T-helper 9 cell (primary cell): ENCODE data around the gene FITM1.

ENCODE experiments used
- DNase-seq: peaks from one replicate; pipeline ENCODE4 v3.0.0-alpha.2; 2020

Gene FITM1

GRCh38 chr14:24122416-24122815 is 8.0 kb upstream of the FITM1 start:
- DNase-seq, result no peak

- no peak for DNase-seq
These were observed 7.6 kb upstream of the FITM1 start for GRCh38 chr14:24122898-24123297.

- no peak for DNase-seq
These were observed 6.7 kb upstream of the FITM1 start for GRCh38 chr14:24123424-24124417.

- DNase-seq, result no peak
These were observed 3.5 kb upstream of the FITM1 start for GRCh38 chr14:24126939-24127338.

GRCh38 chr14:24127673-24128072 is 2.8 kb upstream of the FITM1 start:
- no peak for DNase-seq

GRCh38 chr14:24129410-24129998 is 955 bp upstream of the FITM1 start:
- DNase-seq, result no peak

- no peak for DNase-seq
These were observed 474 bp downstream of the FITM1 start for GRCh38 chr14:24130717-24131548.

GRCh38 chr14:24131549-24131966 is 1.1 kb downstream of the FITM1 start:
- DNase-seq, result no peak

- DNase-seq, result no peak
These were observed 1.7 kb downstream of the FITM1 start for GRCh38 chr14:24132061-24132685.

GRCh38 chr14:24132976-24133375 is 2.5 kb downstream of the FITM1 start:
- DNase-seq, result no peak

- no peak for DNase-seq
These were observed 3.3 kb downstream of the FITM1 start for GRCh38 chr14:24133735-24134134.

- DNase-seq, result no peak
These were observed 5.0 kb downstream of the FITM1 start for GRCh38 chr14:24135584-24135833.

GRCh38 chr14:24135834-24136683 is 5.6 kb downstream of the FITM1 start, which contains the start of gene PSME1:
Gene PSME1, plus strand, starts transcription at chr14:24136194. Its CDS starts 69 bp downstream, at chr14:24136263.
- DNase-seq, result peak; percentile 94

GRCh38 chr14:24136684-24137528 is 6.4 kb downstream of the FITM1 start:
- DNase-seq, result no peak

GRCh38 chr14:24137529-24138395 is 7.3 kb downstream of the FITM1 start:
- DNase-seq, result no peak

- no peak for DNase-seq
These were observed 8.2 kb downstream of the FITM1 start for GRCh38 chr14:24138396-24139271.

GRCh38 chr14:24139272-24139934 is 8.9 kb downstream of the FITM1 start:
- DNase-seq, result no peak
